Tibial artery (tissue), 4 donors: ENCODE data around the gene HIPK2.
A peak's percentile ranks its signal among the peaks of the same experiment; 100 is the strongest.

Experiments
- DNase-seq, 2 donors: peaks; one replicate each; pipeline ENCODE4 v3.0.0-alpha.2; 2019
- H3K27ac ChIP-seq, 2 donors: fragments of 200-600 bp; sonication (generic) in 1 of 2; 1 replicate in 1 of 2; 2 replicates in 1 of 2; pipeline ENCODE4 v1.5.1; 2018 to 2019; ENCODE audit warnings: mild to moderate bottlenecking in 1 of 2
- H3K27me3 ChIP-seq, 2 donors: fragments of 200-600 bp; sonication (generic) in 1 of 2; one replicate each; pipeline versions ENCODE4 v1.5.1 to v1.6.0; 2016 to 2019
- H3K36me3 ChIP-seq, 3 donors: fragments of 200-600 bp; sonication (generic) in 2 of 3; one replicate each; pipeline ENCODE4 v1.5.1; 2016 to 2019; ENCODE audit warnings: mild to moderate bottlenecking in 2 of 3
- H3K4me1 ChIP-seq, 4 donors: fragments of 200-600 bp; sonication (generic) in 2 of 4; 1 replicate in 3 of 4; 2 replicates in 1 of 4; pipeline ENCODE4 v1.5.1; 2016 to 2019
- H3K4me3 ChIP-seq, 2 donors: fragments of 200-600 bp; sonication (generic) in 1 of 2; 1 replicate in 1 of 2; 2 replicates in 1 of 2; pipeline ENCODE4 v1.5.1; 2018 to 2019; ENCODE audit warnings: mild to moderate bottlenecking in 2 of 2
- H3K9me3 ChIP-seq, 3 donors: fragments of 200-600 bp; sonication (generic) in 1 of 3; one replicate each; pipeline ENCODE4 v1.5.1; 2016 to 2019
- CTCF ChIP-seq, 2 experiments: fragments of 200-600 bp in 1 of 2; fragments of 450-650 bp in 1 of 2; IDR thresholded peaks; one replicate each; pipeline ENCODE4 v1.5.1; 2017 to 2019; ENCODE audit warnings: antibody characterized with exemption in 2 of 2, mild to moderate bottlenecking in 1 of 2, moderate library complexity in 1 of 2
- intact Hi-C: fragments of 100-400 bp; cut with DNase I; formaldehyde crosslinking; loops from one replicate; pipeline ENCODE4 v1.15.0; 2023; ENCODE audit warnings: low total_unique reads

Gene HIPK2

GRCh38 chr7:139771001-139771956 lies 6.5 kb downstream of the HIPK2 start:
- no peaks in the 10 kb centered on the region for H3K27me3 ChIP-seq
- H3K9me3 ChIP-seq: no peaks in the 10 kb centered on the region
- no peak overlapping the region for H3K27ac ChIP-seq
- intact Hi-C loops: loop anchor here (10.0 kb wide), 1 partner anchor 86 kb away; no protein-coding TSS in a partner anchor
- no peak for TF ChIP-seq CTCF (IDR thresholded peaks at IDR 0.05)
- peaks cover 0 to 16% (median 0%) of the 10 kb centered on the region in 3 donors for H3K36me3 ChIP-seq
- DNase-seq: no peak
- peaks cover 0 to 87% (median 36%) of the 10 kb centered on the region in 4 donors for H3K4me1 ChIP-seq
- no peak overlapping the region for H3K4me3 ChIP-seq

GRCh38 chr7:139769761-139770160 lies 8.0 kb downstream of the HIPK2 start:
- Histone ChIP-seq H3K36me3 (peaks cover 0 to 16% (median 0%) of the 10 kb centered on the region in 3 donors), H3K9me3 (no peaks in the 10 kb centered on the region), H3K4me1 (peaks cover 0 to 93% (median 30%) of the 10 kb centered on the region in 4 donors), H3K4me3 (no peak overlapping the region), H3K27ac (no peak overlapping the region), H3K27me3 (no peaks in the 10 kb centered on the region)
- intact Hi-C loops: loop anchor here (10.0 kb wide), 1 partner anchor 85 kb away; no protein-coding TSS in a partner anchor
- no peak for DNase-seq
- no peak for TF ChIP-seq CTCF (IDR thresholded peaks at IDR 0.05)

- intact Hi-C loops: no loop called here
- Histone ChIP-seq H3K9me3 (no peaks in the 10 kb centered on the region), H3K27ac (no peak overlapping the region), H3K4me3 (no peak overlapping the region), H3K36me3 (peaks cover 0 to 16% (median 0%) of the 10 kb centered on the region in 3 donors), H3K4me1 (peaks cover 0 to 87% (median 25%) of the 10 kb centered on the region in 4 donors), H3K27me3 (no peaks in the 10 kb centered on the region)
- DNase-seq: no peak
- no peak for TF ChIP-seq CTCF (IDR thresholded peaks at IDR 0.05)
Observed at GRCh38 chr7:139769066-139769465, 8.7 kb downstream of the HIPK2 start.

- no peaks in the 10 kb centered on the region for H3K27me3 ChIP-seq
- no peak for DNase-seq
- no peak overlapping the region for H3K4me3 ChIP-seq
- H3K9me3 ChIP-seq: no peaks in the 10 kb centered on the region
- H3K36me3 ChIP-seq: peaks cover 0 to 16% (median 0%) of the 10 kb centered on the region in 3 donors
- intact Hi-C loops: no loop called here
- H3K4me1 ChIP-seq: peaks cover 0 to 80% (median 20%) of the 10 kb centered on the region in 4 donors
- no peak overlapping the region for H3K27ac ChIP-seq
- no peak for TF ChIP-seq CTCF (IDR thresholded peaks at IDR 0.05)
Observed at GRCh38 chr7:139768249-139768824, 9.5 kb downstream of the HIPK2 start.

- H3K4me3 ChIP-seq: no peak overlapping the region
- no peak for DNase-seq
- H3K36me3 ChIP-seq: peaks cover 0 to 16% (median 0%) of the 10 kb centered on the region in 3 donors
- intact Hi-C loops: no loop called here
- no peaks in the 10 kb centered on the region for H3K27me3 ChIP-seq
- H3K9me3 ChIP-seq: no peaks in the 10 kb centered on the region
- TF ChIP-seq CTCF (IDR thresholded peaks at IDR 0.05): no peak
- peak overlapping the region in 1 of 2 donors; percentile 4 for H3K27ac ChIP-seq
- H3K4me1 ChIP-seq: peaks cover 0 to 81% (median 24%) of the 10 kb centered on the region in 4 donors
Observed at GRCh38 chr7:139767561-139767982, 10.2 kb downstream of the HIPK2 start.
